ENCODE measurements around the gene JARID2. TPM values are rescaled to one million over a fixed set of nuclear protein-coding genes. Genes with fewer than 3 reads are reported as not detected.
A peak's percentile ranks its signal among the peaks of the same experiment; 100 is the strongest.

JARID2 gene
- total RNA-seq: 10 to 100 TPM in 1 of 2 donors, 1 to 10 TPM in 1; 5.0 to 12.3 TPM
- polyA plus RNA-seq: 1 to 10 TPM; 1.4 to 1.7 TPM

DNA sequence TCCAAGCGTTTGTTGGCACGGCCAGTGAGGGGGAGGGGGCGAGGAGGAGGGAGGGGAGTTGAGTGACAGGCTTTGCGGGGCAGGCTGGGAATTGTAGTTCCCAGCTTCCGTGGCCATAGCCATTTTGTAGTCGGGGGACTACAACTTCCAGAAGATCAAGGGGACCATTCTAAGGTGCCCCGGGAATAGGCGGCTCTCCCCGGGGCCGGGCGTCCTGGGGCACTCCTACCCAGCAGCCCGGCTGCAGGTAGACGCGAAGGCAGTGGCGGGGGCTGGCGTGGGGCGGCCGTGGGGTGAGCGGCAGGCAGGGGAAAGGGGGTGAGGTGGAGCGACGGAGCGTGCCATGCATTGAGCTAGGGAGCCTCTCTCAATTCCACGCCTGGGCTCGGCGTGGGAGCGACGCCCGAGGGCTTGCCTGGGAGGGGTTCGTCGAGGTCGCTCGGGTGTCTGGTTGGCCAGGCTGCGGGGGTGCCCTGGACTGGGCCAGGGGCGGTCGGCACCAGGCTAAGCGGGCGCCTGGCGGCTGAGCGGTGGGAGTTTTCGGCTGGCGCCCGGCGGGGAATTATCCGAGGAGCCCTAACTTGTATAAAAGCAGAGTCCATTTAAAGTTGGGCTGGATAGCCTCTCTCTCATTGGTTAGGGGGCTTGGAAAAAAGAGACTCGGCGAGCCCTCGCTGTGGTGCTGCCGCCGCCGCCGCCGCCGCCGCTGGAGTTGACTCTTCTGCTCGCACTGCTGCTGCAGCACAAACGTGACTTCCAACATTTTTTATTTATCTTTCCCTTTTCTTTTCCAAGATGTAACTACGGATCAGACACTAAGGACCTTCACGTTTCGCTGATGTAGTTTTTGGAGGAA lies at the start of gene JARID2:
TSS of gene JARID2 (plus strand) at position 709 of the 856 bp plus-strand sequence. CDS start 471 bp downstream, outside the sequence.
- H3K4me1 ChIP-seq (ENCODE audit: control insufficient read depth in 4 of 4, insufficient read depth in 4 of 4, low read length in 3 of 4): peaks cover 0 to 23% (median 13%) of the 10 kb centered on the region in 4 donors
- H3K36me3 ChIP-seq (ENCODE audit: control insufficient read depth in 4 of 4, insufficient read depth in 3 of 4, low read depth in 1 of 4, low read length in 3 of 4): no peaks in the 10 kb centered on the region
- peak within 1 kb of the TSS; percentile 97 to 99 for H3K27ac ChIP-seq (ENCODE audit: low read depth in 1 of 2, low read length in 2 of 2)
- WGBS: under 1% methylated on average over 59 of the region's 59 CpGs
- H3K4me3 ChIP-seq (ENCODE audit: low read depth in 1 of 3, low read length in 3 of 3): peak within 1 kb of the TSS; percentile 71 to 92 (median 90)
- no peaks in the 10 kb centered on the region for H3K27me3 ChIP-seq (ENCODE audit: control insufficient read depth in 4 of 4, insufficient read depth in 4 of 4, low read length in 3 of 4)
- TF ChIP-seq JUND (IDR thresholded peaks at IDR 0.05): peak in 1 of 2 donors; percentile 8
- TF ChIP-seq, protein P1, sequence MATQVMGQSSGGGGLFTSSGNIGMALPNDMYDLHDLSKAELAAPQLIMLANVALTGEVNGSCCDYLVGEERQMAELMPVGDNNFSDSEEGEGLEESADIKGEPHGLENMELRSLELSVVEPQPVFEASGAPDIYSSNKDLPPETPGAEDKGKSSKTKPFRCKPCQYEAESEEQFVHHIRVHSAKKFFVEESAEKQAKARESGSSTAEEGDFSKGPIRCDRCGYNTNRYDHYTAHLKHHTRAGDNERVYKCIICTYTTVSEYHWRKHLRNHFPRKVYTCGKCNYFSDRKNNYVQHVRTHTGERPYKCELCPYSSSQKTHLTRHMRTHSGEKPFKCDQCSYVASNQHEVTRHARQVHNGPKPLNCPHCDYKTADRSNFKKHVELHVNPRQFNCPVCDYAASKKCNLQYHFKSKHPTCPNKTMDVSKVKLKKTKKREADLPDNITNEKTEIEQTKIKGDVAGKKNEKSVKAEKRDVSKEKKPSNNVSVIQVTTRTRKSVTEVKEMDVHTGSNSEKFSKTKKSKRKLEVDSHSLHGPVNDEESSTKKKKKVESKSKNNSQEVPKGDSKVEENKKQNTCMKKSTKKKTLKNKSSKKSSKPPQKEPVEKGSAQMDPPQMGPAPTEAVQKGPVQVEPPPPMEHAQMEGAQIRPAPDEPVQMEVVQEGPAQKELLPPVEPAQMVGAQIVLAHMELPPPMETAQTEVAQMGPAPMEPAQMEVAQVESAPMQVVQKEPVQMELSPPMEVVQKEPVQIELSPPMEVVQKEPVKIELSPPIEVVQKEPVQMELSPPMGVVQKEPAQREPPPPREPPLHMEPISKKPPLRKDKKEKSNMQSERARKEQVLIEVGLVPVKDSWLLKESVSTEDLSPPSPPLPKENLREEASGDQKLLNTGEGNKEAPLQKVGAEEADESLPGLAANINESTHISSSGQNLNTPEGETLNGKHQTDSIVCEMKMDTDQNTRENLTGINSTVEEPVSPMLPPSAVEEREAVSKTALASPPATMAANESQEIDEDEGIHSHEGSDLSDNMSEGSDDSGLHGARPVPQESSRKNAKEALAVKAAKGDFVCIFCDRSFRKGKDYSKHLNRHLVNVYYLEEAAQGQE (IDR thresholded peaks at IDR 0.05): peak; percentile 72
- TF ChIP-seq RAD21 (IDR thresholded peaks at IDR 0.05): peak in 1 of 2 donors; percentile 63
- no peak for TF ChIP-seq SP1 (IDR thresholded peaks at IDR 0.05)
- peak; percentile 87 for TF ChIP-seq TAF1 (conservative IDR thresholded peaks at IDR 0.05)
- TF ChIP-seq EGR1 (IDR thresholded peaks at IDR 0.05; ENCODE audit: low read depth in 2 of 2): peak in 1 of 2 donors; percentile 26
- TF ChIP-seq, protein P2, sequence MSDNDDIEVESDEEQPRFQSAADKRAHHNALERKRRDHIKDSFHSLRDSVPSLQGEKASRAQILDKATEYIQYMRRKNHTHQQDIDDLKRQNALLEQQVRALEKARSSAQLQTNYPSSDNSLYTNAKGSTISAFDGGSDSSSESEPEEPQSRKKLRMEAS (IDR thresholded peaks at IDR 0.05): peak; percentile 21
- TF ChIP-seq, protein P3, sequence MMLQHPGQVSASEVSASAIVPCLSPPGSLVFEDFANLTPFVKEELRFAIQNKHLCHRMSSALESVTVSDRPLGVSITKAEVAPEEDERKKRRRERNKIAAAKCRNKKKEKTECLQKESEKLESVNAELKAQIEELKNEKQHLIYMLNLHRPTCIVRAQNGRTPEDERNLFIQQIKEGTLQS (IDR thresholded peaks at IDR 0.05): peak; percentile 28
- peak; percentile 31 to 35 for TF ChIP-seq HNF4A (conservative IDR thresholded peaks at IDR 0.05)
- no peak for TF ChIP-seq FOXA1 (IDR thresholded peaks at IDR 0.05)
- TF ChIP-seq YY1 (IDR thresholded peaks at IDR 0.05): peak; percentile 96
- no peak for TF ChIP-seq GABPA (IDR thresholded peaks at IDR 0.05 in 1 of 2, conservative IDR thresholded peaks at IDR 0.05 in 1 of 2)
- TF ChIP-seq RXRA (IDR thresholded peaks at IDR 0.05): peak in 1 of 2 donors; percentile 12
- peak within 1 kb of the TSS; percentile 82 to 93 for H3K9ac ChIP-seq (ENCODE audit: low read depth in 1 of 2, low read length in 2 of 2)
- peak; percentile 97 for DNase-seq (ENCODE audit: low spot score)
- no peaks in the 10 kb centered on the region for H3K9me3 ChIP-seq (ENCODE audit: control insufficient read depth in 4 of 4, low read length in 3 of 4)

DNA sequence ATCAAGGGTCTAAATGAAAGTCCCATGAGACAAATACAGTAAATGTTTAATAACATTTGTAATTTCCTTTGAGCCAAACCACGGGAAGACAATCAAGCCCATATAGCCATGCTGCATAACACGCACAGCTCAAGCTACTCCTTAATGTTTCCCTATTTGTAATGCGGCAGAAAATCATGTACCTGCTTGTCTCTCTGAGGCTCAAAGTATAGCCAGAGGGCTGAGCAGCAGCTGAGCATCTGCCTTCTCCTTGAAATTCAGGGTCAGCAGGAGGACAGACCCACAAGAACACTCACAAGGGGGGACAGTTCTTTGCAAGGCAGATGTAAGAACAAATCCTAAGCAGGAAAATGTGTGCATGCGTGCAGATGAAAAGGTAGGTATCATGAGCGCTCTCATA lies 45.8 kb upstream of the JARID2 start:
- Histone ChIP-seq H3K9ac (ENCODE audit: low read depth in 1 of 2, low read length in 2 of 2) (no peak overlapping the region), H3K4me3 (ENCODE audit: low read depth in 1 of 3, low read length in 3 of 3) (no peak overlapping the region), H3K9me3 (ENCODE audit: control insufficient read depth in 4 of 4, low read length in 3 of 4) (no peaks in the 10 kb centered on the region), H3K27ac (ENCODE audit: low read depth in 1 of 2, low read length in 2 of 2) (no peak overlapping the region), H3K36me3 (ENCODE audit: control insufficient read depth in 4 of 4, insufficient read depth in 3 of 4, low read depth in 1 of 4, low read length in 3 of 4) (no peaks in the 10 kb centered on the region), H3K27me3 (ENCODE audit: control insufficient read depth in 4 of 4, insufficient read depth in 4 of 4, low read length in 3 of 4) (no peaks in the 10 kb centered on the region), H3K4me1 (ENCODE audit: control insufficient read depth in 4 of 4, insufficient read depth in 4 of 4, low read length in 3 of 4) (no peaks in the 10 kb centered on the region)
- no peak for DNase-seq (ENCODE audit: low spot score)
- WGBS: 93% methylated on average over 5 of the region's 5 CpGs
- TF ChIP-seq, protein P1 (IDR thresholded peaks at IDR 0.05): no peak
- TF ChIP-seq, protein P3 (IDR thresholded peaks at IDR 0.05): no peak
- TF ChIP-seq JUND (IDR thresholded peaks at IDR 0.05) (no peak), EGR1 (IDR thresholded peaks at IDR 0.05; ENCODE audit: low read depth in 2 of 2) (no peak), GABPA (IDR thresholded peaks at IDR 0.05 in 1 of 2, conservative IDR thresholded peaks at IDR 0.05 in 1 of 2) (no peak), FOXA2 (IDR thresholded peaks at IDR 0.05) (no peak), FOXA1 (IDR thresholded peaks at IDR 0.05) (no peak), SP1 (IDR thresholded peaks at IDR 0.05) (no peak), RAD21 (IDR thresholded peaks at IDR 0.05) (no peak), HNF4A (conservative IDR thresholded peaks at IDR 0.05) (no peak), TAF1 (conservative IDR thresholded peaks at IDR 0.05) (no peak), RXRA (IDR thresholded peaks at IDR 0.05) (no peak), NR2F2 (IDR thresholded peaks at IDR 0.05) (no peak)
- TF ChIP-seq, protein P4, sequence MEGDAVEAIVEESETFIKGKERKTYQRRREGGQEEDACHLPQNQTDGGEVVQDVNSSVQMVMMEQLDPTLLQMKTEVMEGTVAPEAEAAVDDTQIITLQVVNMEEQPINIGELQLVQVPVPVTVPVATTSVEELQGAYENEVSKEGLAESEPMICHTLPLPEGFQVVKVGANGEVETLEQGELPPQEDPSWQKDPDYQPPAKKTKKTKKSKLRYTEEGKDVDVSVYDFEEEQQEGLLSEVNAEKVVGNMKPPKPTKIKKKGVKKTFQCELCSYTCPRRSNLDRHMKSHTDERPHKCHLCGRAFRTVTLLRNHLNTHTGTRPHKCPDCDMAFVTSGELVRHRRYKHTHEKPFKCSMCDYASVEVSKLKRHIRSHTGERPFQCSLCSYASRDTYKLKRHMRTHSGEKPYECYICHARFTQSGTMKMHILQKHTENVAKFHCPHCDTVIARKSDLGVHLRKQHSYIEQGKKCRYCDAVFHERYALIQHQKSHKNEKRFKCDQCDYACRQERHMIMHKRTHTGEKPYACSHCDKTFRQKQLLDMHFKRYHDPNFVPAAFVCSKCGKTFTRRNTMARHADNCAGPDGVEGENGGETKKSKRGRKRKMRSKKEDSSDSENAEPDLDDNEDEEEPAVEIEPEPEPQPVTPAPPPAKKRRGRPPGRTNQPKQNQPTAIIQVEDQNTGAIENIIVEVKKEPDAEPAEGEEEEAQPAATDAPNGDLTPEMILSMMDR (IDR thresholded peaks at IDR 0.05; ENCODE audit: low read depth, low read length, missing input control): no peak
- TF ChIP-seq, protein P2 (IDR thresholded peaks at IDR 0.05): no peak

All from liver (tissue), 9 donors.